Lower leg skin (tissue), 3 donors: ENCODE results near the gene HRNR.

Experiments used
- CTCF ChIP-seq, 3 donors: fragments of 450-650 bp; IDR thresholded peaks; one replicate each; pipeline ENCODE4 v1.5.1; 2016; ENCODE audit warnings: antibody characterized with exemption in 3 of 3, mild to moderate bottlenecking in 3 of 3, moderate library complexity in 2 of 3
- POLR2A ChIP-seq, 2 donors: fragments of 450-650 bp; IDR thresholded peaks; one replicate each; pipeline ENCODE4 v1.6.1; 2016 to 2017; ENCODE audit warnings: antibody characterized with exemption in 2 of 2, mild to moderate bottlenecking in 1 of 2, moderate library complexity in 1 of 2

GRCh38 chr1:152168535-152168868 is 55.5 kb downstream of the HRNR start:
- TF ChIP-seq CTCF (IDR thresholded peaks at IDR 0.05) (no peak), POLR2A (IDR thresholded peaks at IDR 0.05) (no peak)
